Endodermal cell (in vitro differentiated cells): ENCODE results near the gene HES3. TPM values are rescaled to one million over a fixed set of nuclear protein-coding genes. Genes with fewer than 3 reads are reported as not detected.
A peak's percentile ranks its signal among the peaks of the same experiment; 100 is the strongest.

Experiments
- DNase-seq: peaks from one replicate; pipeline ENCODE4 v3.0.0-alpha.2; 2017
- H3K27ac ChIP-seq: 2 replicates; pipeline ENCODE4 v1.5.1; 2013; ENCODE audit warnings: mild to moderate bottlenecking, low read depth, low read length, moderate library complexity
- H3K27me3 ChIP-seq: 2 replicates; pipeline ENCODE4 v1.6.1; 2013; ENCODE audit warnings: mild to moderate bottlenecking, low read length, moderate library complexity; ENCODE audit not compliant: insufficient read depth, control insufficient read depth, poor library complexity, severe bottlenecking
- H3K36me3 ChIP-seq: 2 replicates; pipeline ENCODE4 v1.7.0; 2013; ENCODE audit warnings: mild to moderate bottlenecking, low read length, moderate library complexity; ENCODE audit not compliant: control insufficient read depth, insufficient read depth
- H3K4me1 ChIP-seq: one replicate; pipeline ENCODE4 v1.7.0; 2013; ENCODE audit warnings: low read length; ENCODE audit not compliant: control insufficient read depth, insufficient read depth
- H3K4me3 ChIP-seq: 2 replicates; pipeline ENCODE4 v1.5.1; 2013; ENCODE audit warnings: mild to moderate bottlenecking, low read length, moderate library complexity
- H3K9ac ChIP-seq: 2 replicates; pipeline ENCODE4 v1.6.1; 2013; ENCODE audit warnings: mild to moderate bottlenecking, low read length, moderate library complexity; ENCODE audit not compliant: poor library complexity, severe bottlenecking; ENCODE audit errors: extremely low read depth
- H3K9me3 ChIP-seq: 2 replicates; pipeline ENCODE4 v1.6.1; 2013; ENCODE audit warnings: mild to moderate bottlenecking, low read length, moderate library complexity; ENCODE audit not compliant: control insufficient read depth
- H3K27ac Mint-ChIP-seq: 2 replicates; pipeline ENCODE4 v1.8.0; 2020; ENCODE audit warnings: mixed read lengths
- H3K27me3 Mint-ChIP-seq: 2 replicates; pipeline ENCODE4 v1.8.0; 2021; ENCODE audit warnings: mild to moderate bottlenecking, mixed read lengths; ENCODE audit not compliant: insufficient read depth
- H3K36me3 Mint-ChIP-seq: 2 replicates; pipeline ENCODE4 v1.8.0; 2020; ENCODE audit warnings: low read depth, mixed read lengths
- H3K4me1 Mint-ChIP-seq: 2 replicates; pipeline ENCODE4 v1.8.0; 2020; ENCODE audit warnings: mixed read lengths
- H3K4me3 Mint-ChIP-seq: 2 replicates; pipeline ENCODE4 v1.8.0; 2020; ENCODE audit warnings: mild to moderate bottlenecking, moderate library complexity, mixed read lengths
- H3K9me3 Mint-ChIP-seq: 2 replicates; pipeline ENCODE4 v1.8.0; 2020; ENCODE audit warnings: mild to moderate bottlenecking, mixed read lengths
- WGBS, 2 experiments: methylation state at CpG; one replicate each; pipeline versions ENCODE4 v1.1.5 to v1.1.7; 2013; ENCODE audit warnings: missing lambda C conversion rate in 2 of 2, mixed read lengths in 1 of 2; ENCODE audit not compliant: insufficient coverage in 1 of 2, insufficient read length in 1 of 2; 5-methylcytosine and 5-hydroxymethylcytosine counted together
- total RNA-seq, 2 donors: library from RNA; stranded (reverse); fragmentation: NEBNext Ultra II Directional in 1 of 2; extraction: Animal tissue kit (Norgen Biotek cat#: 25700) in 1 of 2; gene quantifications; 2 replicates in 1 of 2; 3 replicates in 1 of 2; pipeline ENCODE4 v1.2.1, GENCODE V29; 2021
- TF ChIP-seq, protein P1 (sequence below): fragments of 200-600 bp; sonication (generic); conservative IDR thresholded peaks from 2 replicates; pipeline ENCODE4 v1.5.0; 2021; ENCODE audit warnings: antibody characterized with exemption, mild to moderate bottlenecking

Gene HES3
- total RNA-seq, 2 donors from 2014 or later, result 2.7 TPM; not detected in 1

DNA sequence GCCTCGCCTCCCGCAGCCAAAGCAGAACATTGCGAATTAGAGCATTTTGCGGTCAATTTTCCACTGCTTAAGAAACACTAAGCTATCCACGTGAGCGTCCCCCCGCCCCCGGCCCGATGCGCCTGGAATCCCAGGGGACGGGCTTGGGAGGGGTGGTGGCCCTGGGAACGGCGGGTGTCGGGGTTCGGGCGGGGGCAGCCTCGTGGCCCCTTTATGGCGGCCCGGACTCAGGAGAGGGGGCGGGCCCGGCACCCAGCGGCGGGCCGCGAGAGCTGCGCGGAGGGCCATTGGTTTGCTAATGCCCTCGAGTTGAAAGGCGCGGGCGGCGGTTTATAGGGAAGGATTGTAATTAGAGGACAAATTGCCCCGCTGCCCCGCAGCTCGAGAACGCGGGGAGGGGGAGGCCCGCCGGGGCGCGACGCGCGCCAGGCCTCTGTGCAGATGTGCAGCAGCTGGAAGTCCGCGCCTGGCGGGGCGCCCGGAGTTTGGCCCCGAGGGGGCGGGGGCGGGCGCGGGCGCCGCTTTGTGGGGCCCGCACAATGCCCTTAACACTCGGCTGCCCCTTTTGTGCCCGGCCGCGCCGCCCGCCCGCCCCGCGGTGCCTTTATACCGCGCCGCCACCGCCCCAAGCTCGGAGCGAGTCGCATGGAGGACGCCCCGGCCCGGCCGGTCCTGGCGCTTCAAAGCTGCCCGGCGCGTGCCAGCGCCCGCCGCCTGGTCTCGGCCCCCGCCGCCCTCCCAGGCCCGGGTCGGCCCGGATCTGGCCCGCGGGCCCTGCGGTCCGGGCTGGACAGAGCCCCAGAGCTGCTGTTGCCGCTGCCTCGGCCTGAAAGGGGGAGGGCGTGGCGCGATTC lies 1.9 kb upstream of the HES3 start:
- Histone ChIP-seq H3K9me3 (no peaks in the 10 kb centered on the region), H3K4me3 (no peak overlapping the region), H3K27ac (no peak overlapping the region), H3K9ac (no peak overlapping the region), H3K36me3 (no peaks in the 10 kb centered on the region), H3K27me3 (peaks cover 71% of the 10 kb centered on the region), H3K4me1 (peaks cover 3% of the 10 kb centered on the region)
- DNase-seq, result peak; percentile 81
- WGBS, 2 experiments, result 1 to 2% methylated on average over 15 to 99 of the region's 99 CpGs
- TF ChIP-seq, protein P1, sequence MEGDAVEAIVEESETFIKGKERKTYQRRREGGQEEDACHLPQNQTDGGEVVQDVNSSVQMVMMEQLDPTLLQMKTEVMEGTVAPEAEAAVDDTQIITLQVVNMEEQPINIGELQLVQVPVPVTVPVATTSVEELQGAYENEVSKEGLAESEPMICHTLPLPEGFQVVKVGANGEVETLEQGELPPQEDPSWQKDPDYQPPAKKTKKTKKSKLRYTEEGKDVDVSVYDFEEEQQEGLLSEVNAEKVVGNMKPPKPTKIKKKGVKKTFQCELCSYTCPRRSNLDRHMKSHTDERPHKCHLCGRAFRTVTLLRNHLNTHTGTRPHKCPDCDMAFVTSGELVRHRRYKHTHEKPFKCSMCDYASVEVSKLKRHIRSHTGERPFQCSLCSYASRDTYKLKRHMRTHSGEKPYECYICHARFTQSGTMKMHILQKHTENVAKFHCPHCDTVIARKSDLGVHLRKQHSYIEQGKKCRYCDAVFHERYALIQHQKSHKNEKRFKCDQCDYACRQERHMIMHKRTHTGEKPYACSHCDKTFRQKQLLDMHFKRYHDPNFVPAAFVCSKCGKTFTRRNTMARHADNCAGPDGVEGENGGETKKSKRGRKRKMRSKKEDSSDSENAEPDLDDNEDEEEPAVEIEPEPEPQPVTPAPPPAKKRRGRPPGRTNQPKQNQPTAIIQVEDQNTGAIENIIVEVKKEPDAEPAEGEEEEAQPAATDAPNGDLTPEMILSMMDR, result no peak
- H3K27ac Mint-ChIP-seq, result no peak overlapping the region
- H3K27me3 Mint-ChIP-seq, result peaks cover 78% of the 10 kb centered on the region
- peaks cover 6% of the 10 kb centered on the region for H3K4me1 Mint-ChIP-seq
- H3K4me3 Mint-ChIP-seq, result peak overlapping the region; percentile 27
- H3K9me3 Mint-ChIP-seq, result no peaks in the 10 kb centered on the region
- H3K36me3 Mint-ChIP-seq, result no peaks in the 10 kb centered on the region

DNA sequence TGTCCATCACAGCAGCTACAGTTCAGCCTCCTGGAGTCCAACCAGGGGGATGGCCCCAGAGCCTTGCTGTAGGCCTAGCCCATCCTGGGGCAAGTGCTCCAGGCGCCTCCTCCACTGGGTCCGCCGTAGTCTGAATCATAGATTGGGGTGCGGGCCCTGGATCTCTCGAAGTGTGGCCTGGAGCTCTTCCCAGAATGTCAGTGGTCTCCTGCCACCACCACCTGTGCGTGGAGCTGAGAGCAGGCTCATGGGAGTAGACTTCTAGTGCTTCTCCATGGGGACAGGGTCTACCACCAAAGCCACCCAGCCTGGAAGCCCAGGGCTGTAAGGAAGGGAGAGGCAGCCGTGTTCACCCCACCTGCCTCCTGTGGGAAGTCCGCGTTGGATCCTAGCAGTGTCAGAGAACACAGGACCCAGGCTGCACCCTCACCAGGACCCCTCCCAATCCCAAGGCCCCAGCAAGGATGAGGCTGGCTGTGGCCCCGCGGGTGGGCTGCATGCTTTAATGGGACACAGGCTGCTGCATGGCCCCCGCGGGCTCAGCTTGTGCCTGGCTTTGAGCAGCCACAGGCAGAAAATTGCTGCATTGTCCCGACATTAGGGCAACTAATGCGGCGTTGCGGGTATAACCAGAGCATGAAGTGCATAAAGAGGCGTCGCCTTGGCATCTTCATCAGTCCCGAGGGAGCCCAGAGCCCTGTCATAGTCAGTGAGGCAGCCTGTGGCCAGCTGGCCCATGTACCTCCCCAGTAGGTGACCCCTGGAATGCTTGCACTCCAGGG lies 735 bp upstream of the HES3 start:
- Histone ChIP-seq H3K9me3 (no peaks in the 10 kb centered on the region), H3K4me1 (peaks cover 3% of the 10 kb centered on the region), H3K36me3 (no peaks in the 10 kb centered on the region), H3K27me3 (peaks cover 82% of the 10 kb centered on the region), H3K4me3 (no peak overlapping the region), H3K27ac (no peak overlapping the region), H3K9ac (no peak overlapping the region)
- no peak for DNase-seq
- Mint-ChIP-seq H3K4me3 (no peak overlapping the region), H3K27me3 (peaks cover 89% of the 10 kb centered on the region), H3K27ac (no peak overlapping the region), H3K9me3 (no peaks in the 10 kb centered on the region), H3K4me1 (peaks cover 6% of the 10 kb centered on the region), H3K36me3 (no peaks in the 10 kb centered on the region)
- WGBS, 2 experiments, result 48 to 50% methylated on average over 11 to 20 of the region's 20 CpGs
- TF ChIP-seq, protein P1, result no peak

DNA sequence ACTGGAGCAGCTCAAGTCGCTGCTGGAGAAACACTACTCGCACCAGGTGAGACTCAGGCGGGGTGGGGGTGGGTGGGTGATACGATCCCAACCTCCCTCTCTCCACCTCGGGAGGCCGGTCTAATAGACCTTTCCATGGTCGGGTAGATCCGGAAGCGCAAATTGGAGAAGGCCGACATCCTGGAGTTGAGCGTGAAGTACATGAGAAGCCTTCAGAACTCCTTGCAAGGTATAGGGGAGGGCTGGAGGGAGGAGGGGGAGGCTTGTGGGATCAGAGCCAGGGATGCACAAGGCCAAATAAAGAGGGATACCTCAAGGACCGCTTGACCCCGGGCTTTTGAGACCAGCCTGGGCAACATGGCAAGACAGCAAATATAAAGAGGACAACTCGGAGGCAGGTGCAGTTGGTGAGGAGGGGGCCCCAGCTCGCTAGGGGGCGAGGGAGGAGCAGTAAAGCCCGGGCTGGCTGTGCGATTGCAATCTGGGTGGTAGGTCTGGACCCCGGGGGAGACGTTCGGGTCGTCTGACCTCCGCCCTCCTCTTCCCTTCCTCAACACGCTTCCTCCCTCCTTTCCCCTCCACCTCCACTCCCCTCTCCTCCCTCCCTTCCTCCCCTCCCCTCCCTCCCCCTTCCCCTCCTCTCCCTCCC lies 546 bp downstream of the HES3 start:
- H3K4me1 Mint-ChIP-seq, result peaks cover 6% of the 10 kb centered on the region
- H3K4me3 Mint-ChIP-seq, result peak overlapping the region; percentile 38
- Histone ChIP-seq H3K9me3 (no peaks in the 10 kb centered on the region), H3K27ac (no peak overlapping the region), H3K9ac (no peak overlapping the region), H3K4me1 (peaks cover 3% of the 10 kb centered on the region), H3K27me3 (peaks cover 93% of the 10 kb centered on the region), H3K4me3 (no peak overlapping the region), H3K36me3 (no peaks in the 10 kb centered on the region)
- no peak overlapping the region for H3K27ac Mint-ChIP-seq
- TF ChIP-seq, protein P1, result no peak
- peaks cover 89% of the 10 kb centered on the region for H3K27me3 Mint-ChIP-seq
- no peak for DNase-seq
- 1 to 5% methylated on average over 9 to 21 of the region's 24 CpGs for WGBS, 2 experiments
- H3K9me3 Mint-ChIP-seq, result no peaks in the 10 kb centered on the region
- H3K36me3 Mint-ChIP-seq, result no peaks in the 10 kb centered on the region
